GDM1 (cell line): ENCODE results near the gene CLCN2.

Experiments
- DNase-seq: peaks from one replicate; lab custom pipeline; 2025; lab: John Stamatoyannopoulos, UW

Gene CLCN2

GRCh38 chr3:184360070-184360928 lies 1.1 kb downstream of the CLCN2 start:
- DNase-seq = no peak

DNA sequence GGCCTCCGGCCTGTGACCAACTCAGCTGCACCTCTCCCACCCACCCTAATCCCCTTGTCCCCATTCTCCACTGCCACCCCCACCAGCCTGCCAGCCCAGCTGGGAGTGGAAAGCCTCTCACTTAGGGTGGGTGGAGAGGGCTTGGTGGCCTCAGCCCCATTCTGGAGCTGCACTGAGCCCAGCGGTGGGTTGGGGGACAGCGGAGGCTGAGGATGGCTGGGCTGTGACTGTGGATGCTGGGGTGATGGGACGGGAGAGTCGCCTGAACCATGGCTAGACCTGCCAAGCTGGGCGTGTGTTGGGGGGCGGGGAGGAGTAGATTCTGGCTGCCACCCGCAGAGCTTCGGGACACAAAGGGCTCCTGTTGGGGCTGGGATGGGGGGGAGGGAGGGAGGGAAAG lies 1.8 kb downstream of the CLCN2 start:
- DNase-seq = no peak

DNA sequence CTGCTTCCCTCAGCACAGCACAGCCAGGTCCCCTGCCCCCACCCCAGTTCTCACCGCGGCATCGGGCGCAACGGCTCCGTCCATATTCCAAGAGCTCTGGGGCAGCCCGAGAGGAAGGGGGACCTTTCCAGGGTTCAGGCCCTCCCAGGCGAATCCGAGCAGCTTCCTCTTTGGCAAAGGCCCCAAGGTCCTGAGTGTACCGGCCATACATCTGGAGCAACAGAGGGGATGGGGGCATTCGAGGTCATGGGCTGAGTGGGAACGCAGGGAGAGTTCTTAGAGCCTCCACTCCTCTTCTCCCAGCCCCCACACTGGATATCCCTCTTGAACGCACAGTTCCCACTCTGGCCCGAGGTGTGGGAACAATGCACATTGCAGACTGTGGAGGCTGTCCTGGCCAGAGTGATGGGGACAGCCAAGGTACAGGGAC lies 2.5 kb downstream of the CLCN2 start:
- no peak for DNase-seq

- no peak for DNase-seq
Observed at GRCh38 chr3:184358124-184358767, 3.2 kb downstream of the CLCN2 start.

DNA sequence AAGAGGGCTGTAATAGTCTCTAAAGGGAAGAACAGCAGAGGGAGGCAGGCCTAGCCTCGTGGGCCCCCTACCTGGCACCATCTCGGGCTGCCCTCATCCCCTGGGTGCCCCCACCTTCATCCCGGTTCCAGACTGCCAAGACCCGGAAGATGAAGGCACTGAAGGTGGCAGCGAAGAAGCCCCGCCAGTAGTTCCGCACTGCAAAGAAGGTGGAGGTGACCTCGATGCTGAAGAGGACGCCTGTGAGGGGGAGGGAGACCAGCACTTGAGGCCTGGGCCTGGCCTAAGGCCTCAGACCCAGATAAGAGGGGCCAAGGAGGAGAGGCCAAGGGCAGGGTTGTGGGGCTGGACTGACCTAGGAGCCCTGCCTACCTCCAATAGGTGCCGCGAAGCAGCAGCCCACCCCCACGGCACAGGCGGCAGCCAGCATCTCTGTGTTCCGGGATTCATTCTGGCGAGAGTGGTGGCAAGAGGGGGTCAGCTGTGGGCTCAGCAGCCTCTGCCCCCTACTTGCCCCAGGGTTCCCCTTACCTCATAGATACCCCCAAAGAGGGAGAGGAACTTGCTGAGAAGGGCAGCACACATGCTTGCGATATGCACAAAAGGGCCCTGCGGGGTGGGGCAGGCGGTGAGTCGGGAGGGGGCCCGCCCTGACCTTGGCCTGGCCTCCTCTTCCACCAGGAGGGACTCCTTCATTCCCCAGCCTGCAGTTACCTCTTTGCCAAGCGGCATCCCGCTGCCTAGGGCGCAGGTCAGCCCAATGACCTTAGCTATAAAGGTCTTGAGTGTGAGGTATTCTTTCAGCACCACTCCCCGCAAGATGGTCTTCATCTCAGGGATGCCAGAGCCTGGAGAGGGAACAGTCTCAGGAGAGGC lies 3.9 kb downstream of the CLCN2 start:
- DNase-seq = no peak

DNA sequence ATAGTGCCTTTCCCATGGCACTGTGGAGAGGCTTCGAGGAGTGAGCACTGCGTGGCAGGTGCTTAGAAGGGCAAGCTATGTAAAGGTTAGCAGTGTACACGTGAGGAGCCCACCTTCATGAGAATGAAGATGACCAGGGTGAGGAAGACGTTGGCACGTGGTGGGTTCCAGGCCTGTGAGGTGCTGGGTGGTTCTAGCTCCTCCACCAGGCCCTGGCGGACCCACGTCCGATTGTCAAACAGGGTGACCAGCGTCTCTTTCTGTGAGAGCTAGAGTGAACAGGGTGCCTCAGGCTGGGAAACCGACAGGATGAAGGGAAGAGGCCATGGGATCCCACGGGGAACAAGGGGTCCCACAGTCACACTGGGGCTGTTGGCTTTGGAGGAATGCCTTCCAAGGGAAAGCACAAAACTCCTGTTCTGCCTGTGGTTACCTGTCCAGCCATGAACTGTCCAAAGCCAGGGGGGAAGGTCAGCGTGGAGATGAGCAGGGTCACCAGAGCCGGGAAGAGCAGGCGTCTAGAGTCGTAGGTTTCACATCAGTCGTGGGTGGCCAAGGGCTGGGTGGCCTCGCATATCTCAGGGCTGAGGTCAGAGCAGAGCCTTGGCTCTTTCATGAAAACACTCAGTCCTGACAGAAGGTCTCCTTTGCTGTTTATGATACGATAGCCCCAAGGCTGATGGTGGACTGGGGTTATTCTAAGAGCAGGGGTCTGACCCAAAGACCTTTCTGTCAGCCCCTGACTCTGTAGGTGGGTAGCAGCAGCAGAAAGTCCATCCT lies 6.0 kb downstream of the CLCN2 start:
- DNase-seq = no peak

DNA sequence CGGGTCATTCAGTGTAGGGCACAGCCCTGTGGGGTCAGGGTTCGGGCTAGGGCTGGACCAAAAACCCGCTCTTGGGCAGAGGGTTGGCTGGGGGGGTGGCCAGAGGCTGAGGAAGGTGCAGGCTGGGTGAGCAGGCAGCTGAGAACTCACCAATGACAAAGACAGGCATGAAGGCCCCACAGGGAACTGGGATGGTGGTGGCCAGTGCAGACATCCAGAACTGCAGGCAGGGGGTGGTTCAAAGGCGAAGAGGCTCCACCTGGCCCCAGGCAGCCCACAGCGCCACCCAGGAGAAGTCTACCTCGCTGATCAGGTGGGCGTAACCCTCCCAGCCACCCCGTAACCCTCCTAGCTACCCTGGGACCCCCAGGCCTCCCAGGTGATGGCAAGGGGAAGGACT lies 6.7 kb downstream of the CLCN2 start:
- DNase-seq = no peak

- no peak for DNase-seq
Observed at GRCh38 chr3:184354121-184354728, 7.2 kb downstream of the CLCN2 start.

- DNase-seq = no peak
Observed at GRCh38 chr3:184353546-184353941, 7.9 kb downstream of the CLCN2 start.

DNA sequence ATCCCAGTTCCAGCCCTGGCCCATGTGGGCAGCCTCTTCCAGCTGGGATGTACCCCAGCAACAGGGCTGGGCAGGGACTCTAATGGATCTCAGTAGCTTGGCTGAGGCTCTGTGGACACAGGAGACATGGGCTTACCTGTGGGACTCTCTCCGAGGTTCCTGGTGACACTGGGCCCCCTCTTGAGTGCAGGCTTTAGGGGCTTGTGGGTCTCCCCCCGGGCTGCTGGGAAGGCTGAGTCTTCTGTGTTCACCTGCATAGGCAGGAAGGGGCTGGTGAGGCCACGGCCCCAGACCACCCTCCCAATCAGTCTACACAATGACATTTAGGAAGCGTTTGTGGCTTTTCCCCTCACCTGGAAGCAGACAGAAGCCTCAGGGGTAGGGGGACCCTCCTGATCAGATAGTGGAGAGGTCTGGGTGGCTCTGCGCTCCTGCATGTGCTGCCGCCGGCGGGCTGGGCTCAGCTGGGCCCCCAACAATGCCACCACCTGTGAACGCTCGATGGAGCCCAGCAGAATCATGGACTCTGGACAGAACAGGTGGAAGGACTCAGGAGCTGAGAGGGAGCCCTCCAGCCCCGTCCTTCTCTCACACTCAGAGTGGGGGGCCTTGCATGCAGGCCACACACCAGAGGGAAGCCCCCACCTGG lies 8.4 kb downstream of the CLCN2 start:
- DNase-seq = no peak

DNA sequence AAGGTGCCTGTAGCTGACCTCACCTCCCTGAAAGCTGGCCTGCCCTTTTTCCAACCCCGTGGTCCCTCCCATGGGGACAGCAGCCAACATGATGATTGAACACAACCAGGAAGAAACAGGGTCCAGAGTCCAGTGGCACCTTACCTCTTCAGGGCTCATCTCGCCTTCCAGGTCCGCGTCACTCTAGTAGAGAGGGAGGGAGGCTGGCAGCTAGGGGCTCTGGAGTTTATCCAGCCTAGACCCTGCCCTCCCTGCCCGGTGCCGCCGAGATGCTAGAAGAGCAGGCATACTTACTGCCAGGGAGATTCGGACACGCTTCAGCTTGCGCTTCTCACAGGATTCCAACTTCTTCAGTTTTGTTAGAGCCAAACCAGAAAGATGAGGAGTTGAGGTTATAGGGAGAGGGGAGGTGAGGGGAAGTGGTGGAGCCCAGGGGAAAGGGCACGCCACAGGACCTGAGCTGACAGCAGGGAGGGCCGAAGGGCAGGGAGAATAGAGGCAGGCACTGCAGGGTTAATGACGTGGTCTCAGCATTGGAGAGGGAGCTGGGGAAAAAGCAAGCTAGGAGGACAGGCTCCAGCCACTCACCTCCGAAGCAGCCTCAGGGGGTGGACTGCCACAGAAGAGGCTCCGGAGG lies 9.1 kb downstream of the CLCN2 start:
- no peak for DNase-seq

DNA sequence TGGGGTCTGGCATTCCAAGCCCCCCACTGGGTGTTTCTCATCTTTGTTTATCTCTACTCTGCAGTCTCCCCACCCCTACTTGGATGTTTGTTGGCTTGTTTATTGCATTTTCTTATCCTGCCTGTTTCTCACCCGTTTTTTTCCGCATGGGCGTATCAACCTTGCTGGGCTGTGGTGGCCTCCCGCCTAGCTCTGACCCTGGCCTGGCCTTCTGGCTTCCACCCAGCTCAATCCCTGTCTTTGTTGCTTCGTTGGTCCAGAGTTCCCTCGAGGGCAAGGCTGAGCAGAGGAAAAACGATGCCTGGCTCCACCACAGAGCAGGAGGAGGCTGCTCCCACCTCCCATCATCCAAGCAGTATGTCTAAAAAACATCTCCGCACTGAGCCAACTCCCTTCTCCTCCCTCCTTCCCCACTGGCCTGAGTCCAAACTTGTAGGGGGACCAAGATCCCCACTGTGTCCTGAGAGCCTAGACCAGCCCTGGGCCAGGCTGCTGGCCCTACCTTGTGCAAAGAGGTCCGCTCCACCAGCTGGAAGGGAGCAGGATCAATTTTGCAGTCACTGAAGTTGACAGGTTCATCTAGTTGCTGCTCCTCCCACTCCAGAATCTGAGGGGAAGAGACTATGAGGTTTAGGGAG lies 9.8 kb downstream of the CLCN2 start:
- DNase-seq = no peak

DNA sequence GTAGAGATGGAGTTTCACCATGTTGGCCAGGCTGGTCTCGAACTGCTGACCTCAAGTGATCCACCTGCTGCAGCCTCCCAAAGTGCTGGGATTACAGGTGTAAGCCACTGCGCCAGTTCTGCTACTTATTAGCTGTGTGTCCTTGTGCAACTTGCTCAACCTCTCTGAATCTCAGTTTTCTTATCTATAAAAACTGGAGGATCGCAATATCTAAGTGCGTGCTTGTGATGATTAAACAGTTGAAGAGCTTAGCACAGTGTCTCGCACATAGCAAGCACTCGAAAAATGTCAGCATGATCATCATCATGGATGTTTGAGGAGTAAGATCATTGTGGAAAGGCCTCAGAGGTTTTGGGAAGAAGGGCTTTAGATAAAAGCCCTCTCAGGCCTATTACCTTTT lies 10.8 kb downstream of the CLCN2 start:
- DNase-seq = no peak

- no peak for DNase-seq
Observed at GRCh38 chr3:184349563-184350470, 11.6 kb downstream of the CLCN2 start.

GRCh38 chr3:184348057-184348382 lies 13.4 kb downstream of the CLCN2 start:
- DNase-seq = no peak

GRCh38 chr3:184347321-184348056 lies 13.9 kb downstream of the CLCN2 start:
- DNase-seq = no peak

GRCh38 chr3:184346480-184347190 lies 14.8 kb downstream of the CLCN2 start:
- DNase-seq = no peak
